Gastrocnemius medialis (tissue), 4 donors: Measurements from ENCODE around the gene STAM.

Source experiments
- CTCF ChIP-seq, 5 experiments: fragments of 450-650 bp in 3 of 5; fragments of 200-600 bp in 2 of 5; sonication (generic) in 2 of 5; IDR thresholded peaks in 4 of 5; conservative IDR thresholded peaks in 1 of 5; 1 replicate in 4 of 5; 2 replicates in 1 of 5; pipeline ENCODE4 v1.5.1; 2016 to 2019; ENCODE audit warnings: antibody characterized with exemption in 5 of 5, mild to moderate bottlenecking in 3 of 5, moderate library complexity in 3 of 5
- POLR2A ChIP-seq, 2 donors: fragments of 450-650 bp; IDR thresholded peaks; one replicate each; pipeline ENCODE4 v1.6.1; 2017; ENCODE audit warnings: antibody characterized with exemption in 2 of 2, mild to moderate bottlenecking in 2 of 2, moderate library complexity in 2 of 2

GRCh38 chr10:17624996-17625395 lies 19.0 kb upstream of the STAM start:
- TF ChIP-seq POLR2A (IDR thresholded peaks at IDR 0.05) (no peak), CTCF (IDR thresholded peaks at IDR 0.05 in 4 of 5, conservative IDR thresholded peaks at IDR 0.05 in 1 of 5) (no peak)
